IMR-90 (cell line): ENCODE data around the gene SPRY1.

Experiments
- BHLHE40 ChIP-seq: fragments of 150-350 bp; IDR thresholded peaks from 2 replicates; pipeline ENCODE4 v1.6.1; 2016; ENCODE audit warnings: mild to moderate bottlenecking, low read depth, low read length
- CEBPB ChIP-seq: IDR thresholded peaks from 2 replicates; pipeline ENCODE4 v1.6.1; 2012; ENCODE audit warnings: low read depth, low read length, improper control_type of control experiment
- CTCF ChIP-seq: conservative IDR thresholded peaks from 2 replicates; pipeline ENCODE4 v1.5.1; 2012; ENCODE audit warnings: mild to moderate bottlenecking, low read depth, low read length, improper control_type of control experiment
- MAFK ChIP-seq: IDR thresholded peaks from 2 replicates; pipeline ENCODE4 v1.6.1; 2012; ENCODE audit warnings: low read depth, low read length, improper control_type of control experiment
- MAZ ChIP-seq: IDR thresholded peaks from 2 replicates; pipeline ENCODE4 v1.6.1; 2012; ENCODE audit warnings: low read depth, mild to moderate bottlenecking, low read length, improper control_type of control experiment, moderate library complexity, borderline replicate concordance
- NFE2L2 ChIP-seq: fragments of 150-350 bp; IDR thresholded peaks from 2 replicates; pipeline ENCODE4 v1.6.1; 2016; ENCODE audit warnings: low read depth, mild to moderate bottlenecking, low read length
- POLR2A ChIP-seq: IDR thresholded peaks from 2 replicates; pipeline ENCODE4 v1.6.1; 2012; ENCODE audit warnings: mild to moderate bottlenecking, low read depth, low read length
- RAD21 ChIP-seq: IDR thresholded peaks from 2 replicates; pipeline ENCODE4 v1.6.1; 2012; ENCODE audit warnings: low read length, improper control_type of control experiment
- RFX5 ChIP-seq: IDR thresholded peaks from 2 replicates; pipeline ENCODE4 v1.8.0; 2012; ENCODE audit warnings: low read depth, mild to moderate bottlenecking, low read length, moderate library complexity
- SMC3 ChIP-seq: fragments of 150-350 bp; IDR thresholded peaks from 2 replicates; pipeline ENCODE4 v1.6.1; 2016; ENCODE audit warnings: low read depth, mild to moderate bottlenecking, antibody characterized with exemption, low read length, moderate library complexity
- USF2 ChIP-seq: fragments of 150-350 bp; IDR thresholded peaks from 2 replicates; pipeline ENCODE4 v1.6.1; 2017; ENCODE audit warnings: mild to moderate bottlenecking, antibody characterized with exemption, low read length, low read depth

- TF ChIP-seq CTCF (no peak), POLR2A (no peak), MAFK (no peak), CEBPB (0 out of 2 replicates have a peak, but pooled peaks have one; percentile 11), MAZ (no peak), USF2 (no peak), RFX5 (no peak), RAD21 (no peak), NFE2L2 (no peak), BHLHE40 (0 out of 2 replicates have a peak, but pooled peaks have one; percentile 25), SMC3 (no peak)
Measured at GRCh38 chr4:123415977-123416376, 19.4 kb downstream of the SPRY1 start.
